ENCODE data around the gene RGS3. TPM values are rescaled to one million over a fixed set of nuclear protein-coding genes. Genes with fewer than 3 reads are reported as not detected.

RGS3 gene
- total and polyA plus RNA-seq, 2 donors (not counting 3 experiments of a cell fraction or from before 2014, with no cell fraction given), result 356 to 416 TPM

GRCh38 chr9:113542006-113542405, 78.5 kb downstream of the RGS3 start:
- Histone ChIP-seq H3K4me3 (replicated peaks in 1 of 3; ENCODE audit: insufficient read depth in 1 of 3, low read depth in 1 of 3, low read length in 3 of 3) (no peak overlapping the region), H4K20me1 (replicated peaks; ENCODE audit: control insufficient read depth, extremely low read depth, insufficient read depth, low read length) (peaks cover 2% of the 10 kb centered on the region), H3K27ac (ENCODE audit: insufficient read depth, low read depth, low read length) (no peak overlapping the region), H3K9me3 (replicated peaks; ENCODE audit: control insufficient read depth, insufficient read depth, low read length) (no peaks in the 10 kb centered on the region), H2AFZ (ENCODE audit: low read depth, low read length) (no peak overlapping the region), H3K9me1 (replicated peaks; ENCODE audit: control insufficient read depth, extremely low read depth, insufficient read depth, low read length) (no peaks in the 10 kb centered on the region), H3K27me3 (ENCODE audit: control insufficient read depth in 2 of 2, insufficient read depth in 2 of 2, low read length in 2 of 2) (no peaks in the 10 kb centered on the region), H3K9ac (replicated peaks; ENCODE audit: extremely low read depth, insufficient read depth, low read length) (no peak overlapping the region), H3K79me2 (ENCODE audit: control insufficient read depth, insufficient read depth, low read length) (peaks cover 35% of the 10 kb centered on the region), H3K4me2 (ENCODE audit: insufficient read depth, low read length) (no peak overlapping the region), H3K36me3 (ENCODE audit: control insufficient read depth in 2 of 2, extremely low read depth in 1 of 2, insufficient read depth in 2 of 2, low read length in 2 of 2) (peaks cover 37 to 81% of the 10 kb centered on the region in 2 experiments), H3K4me1 (ENCODE audit: control insufficient read depth, extremely low read depth, insufficient read depth, low read length) (peaks cover 12% of the 10 kb centered on the region)
- dilution Hi-C loops (cut with MboI; ENCODE audit: extremely low pct_ligation_motif_present, low sequenced_read_pairs), result no loop called here
- ChIA-PET POLR2A (no interaction called here), CTCF (interaction anchor here (1.1 to 1.4 kb wide), 2 partner anchors 96 to 113 kb away, joined by 4 to 8 read pairs; no protein-coding TSS in a partner anchor)
- no peak for DNase-seq (ENCODE audit: low read depth, low spot score)
- FAIRE-seq, result no peak
- intact Hi-C loops (cut with micrococcal nuclease), result loop anchor here (5.0 kb wide), 1 partner anchor 115 kb away; no protein-coding TSS in a partner anchor
- BruUV-seq (replicated peaks), result no TSS peak
- TF ChIP-seq MAX (IDR thresholded peaks at IDR 0.05; ENCODE audit: insufficient read depth, insufficient read length) (no peak), FOS (IDR thresholded peaks at IDR 0.05; ENCODE audit: borderline replicate concordance, insufficient read depth, low read length) (no peak), MYC (IDR thresholded peaks at IDR 0.05; ENCODE audit: low read depth, low read length) (no peak), POLR2A (IDR thresholded peaks at IDR 0.05; ENCODE audit: low read depth, low read length) (no peak)

GRCh38 chr9:113542741-113543140, 79.2 kb downstream of the RGS3 start:
- peaks cover 36 to 74% of the 10 kb centered on the region in 2 experiments for H3K36me3 ChIP-seq (ENCODE audit: control insufficient read depth in 2 of 2, extremely low read depth in 1 of 2, insufficient read depth in 2 of 2, low read length in 2 of 2)
- TF ChIP-seq GATA2 (IDR thresholded peaks at IDR 0.05; ENCODE audit: insufficient read depth, insufficient read length, low read depth, low read length) (no peak), CTCF (IDR thresholded peaks at IDR 0.05; ENCODE audit: extremely low read depth in 1 of 2, insufficient read depth in 1 of 2, low read depth in 1 of 2, low read length in 2 of 2) (no peak), EZH2 (IDR thresholded peaks at IDR 0.05; ENCODE audit: borderline replicate concordance, low read depth, low read length, severe bottlenecking) (no peak), JUN (IDR thresholded peaks at IDR 0.05; ENCODE audit: borderline replicate concordance, insufficient read depth, insufficient read length, low read depth) (no peak), FOS (IDR thresholded peaks at IDR 0.05; ENCODE audit: borderline replicate concordance, insufficient read depth, low read length) (no peak), POLR2A (IDR thresholded peaks at IDR 0.05; ENCODE audit: low read depth, low read length) (no peak), MYC (IDR thresholded peaks at IDR 0.05; ENCODE audit: low read depth, low read length) (no peak), POLR2AphosphoS5 (IDR thresholded peaks at IDR 0.05; ENCODE audit: insufficient read depth, low read depth, low read length) (no peak), MAX (IDR thresholded peaks at IDR 0.05; ENCODE audit: insufficient read depth, insufficient read length) (no peak)
- H3K27me3 ChIP-seq (ENCODE audit: control insufficient read depth in 2 of 2, insufficient read depth in 2 of 2, low read length in 2 of 2), result no peaks in the 10 kb centered on the region
- peaks cover 19% of the 10 kb centered on the region for H3K4me1 ChIP-seq (ENCODE audit: control insufficient read depth, extremely low read depth, insufficient read depth, low read length)
- dilution Hi-C loops (cut with MboI; ENCODE audit: extremely low pct_ligation_motif_present, low sequenced_read_pairs) (no loop called here), intact Hi-C loops (cut with micrococcal nuclease) (loop anchor here (5.0 kb wide), 1 partner anchor 115 kb away; no protein-coding TSS in a partner anchor)
- H4K20me1 ChIP-seq (replicated peaks; ENCODE audit: control insufficient read depth, extremely low read depth, insufficient read depth, low read length), result peaks cover 6% of the 10 kb centered on the region
- H3K4me2 ChIP-seq (ENCODE audit: insufficient read depth, low read length), result no peak overlapping the region
- BruUV-seq (replicated peaks), result no TSS peak
- H3K79me2 ChIP-seq (ENCODE audit: control insufficient read depth, insufficient read depth, low read length), result peaks cover 38% of the 10 kb centered on the region
- no peak overlapping the region for H3K4me3 ChIP-seq (replicated peaks in 1 of 3; ENCODE audit: insufficient read depth in 1 of 3, low read depth in 1 of 3, low read length in 3 of 3)
- FAIRE-seq (no peak), DNase-seq (ENCODE audit: low read depth, low spot score) (no peak)
- no peaks in the 10 kb centered on the region for H3K9me1 ChIP-seq (replicated peaks; ENCODE audit: control insufficient read depth, extremely low read depth, insufficient read depth, low read length)
- no peaks in the 10 kb centered on the region for H3K9me3 ChIP-seq (replicated peaks; ENCODE audit: control insufficient read depth, insufficient read depth, low read length)
- H2AFZ ChIP-seq (ENCODE audit: low read depth, low read length), result no peak overlapping the region
- H3K27ac ChIP-seq (ENCODE audit: insufficient read depth, low read depth, low read length), result no peak overlapping the region
- H3K9ac ChIP-seq (replicated peaks; ENCODE audit: extremely low read depth, insufficient read depth, low read length), result no peak overlapping the region
- ChIA-PET CTCF (interaction anchor here (1.0 to 3.0 kb wide), 2 partner anchors 19 to 113 kb away, joined by 3 to 13 read pairs; no protein-coding TSS in a partner anchor), POLR2A (no interaction called here)
